ENCODE data around the gene IL19. TPM values are rescaled to one million over a fixed set of nuclear protein-coding genes. Genes with fewer than 3 reads are reported as not detected.

The IL19 gene
- total and polyA plus RNA-seq, 12 donors: not detected

DNA sequence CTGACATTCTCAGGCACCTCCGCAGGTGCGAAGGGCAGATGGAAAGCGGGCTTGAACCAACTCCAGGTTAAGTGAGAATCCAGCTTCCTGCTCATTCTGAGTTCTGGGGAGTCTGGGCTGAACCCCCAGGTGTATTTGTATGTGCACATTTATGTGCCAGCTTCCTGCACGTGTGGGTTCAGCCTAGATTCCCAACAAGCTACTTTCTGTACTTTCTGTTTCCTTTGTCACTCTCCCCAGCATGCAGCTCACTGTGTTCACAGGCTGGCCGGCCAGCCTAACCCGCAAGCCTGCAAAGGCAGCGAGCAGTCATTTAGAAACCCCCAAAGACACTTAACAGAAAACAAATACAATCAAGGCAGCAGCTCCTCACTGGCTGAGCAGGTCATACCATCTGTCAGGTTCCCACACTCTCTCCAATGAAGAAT is 1.3 kb upstream of the IL19 start:
- Histone ChIP-seq H3K4me1 (replicated peaks in 1 of 2) (no peaks in the 10 kb centered on the region), H3K4me3 (no peak overlapping the region), H3K36me3 (replicated peaks in 1 of 2) (no peaks in the 10 kb centered on the region), H3K27me3 (no peaks in the 10 kb centered on the region), H3K27ac (no peak overlapping the region), H3K9me3 (replicated peaks in 1 of 3) (no peaks in the 10 kb centered on the region)
- WGBS, 4 donors: 78 to 89% (median 85%) methylated on average over 7 of the region's 7 CpGs
- no peak for DNase-seq
- no peak for TF ChIP-seq POLR2A (IDR thresholded peaks at IDR 0.05)
- TF ChIP-seq, protein P1, sequence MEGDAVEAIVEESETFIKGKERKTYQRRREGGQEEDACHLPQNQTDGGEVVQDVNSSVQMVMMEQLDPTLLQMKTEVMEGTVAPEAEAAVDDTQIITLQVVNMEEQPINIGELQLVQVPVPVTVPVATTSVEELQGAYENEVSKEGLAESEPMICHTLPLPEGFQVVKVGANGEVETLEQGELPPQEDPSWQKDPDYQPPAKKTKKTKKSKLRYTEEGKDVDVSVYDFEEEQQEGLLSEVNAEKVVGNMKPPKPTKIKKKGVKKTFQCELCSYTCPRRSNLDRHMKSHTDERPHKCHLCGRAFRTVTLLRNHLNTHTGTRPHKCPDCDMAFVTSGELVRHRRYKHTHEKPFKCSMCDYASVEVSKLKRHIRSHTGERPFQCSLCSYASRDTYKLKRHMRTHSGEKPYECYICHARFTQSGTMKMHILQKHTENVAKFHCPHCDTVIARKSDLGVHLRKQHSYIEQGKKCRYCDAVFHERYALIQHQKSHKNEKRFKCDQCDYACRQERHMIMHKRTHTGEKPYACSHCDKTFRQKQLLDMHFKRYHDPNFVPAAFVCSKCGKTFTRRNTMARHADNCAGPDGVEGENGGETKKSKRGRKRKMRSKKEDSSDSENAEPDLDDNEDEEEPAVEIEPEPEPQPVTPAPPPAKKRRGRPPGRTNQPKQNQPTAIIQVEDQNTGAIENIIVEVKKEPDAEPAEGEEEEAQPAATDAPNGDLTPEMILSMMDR (IDR thresholded peaks at IDR 0.05): no peak
- intact Hi-C loops (cut with DNase I): no loop called here

GRCh38 chr1:206771338-206771692 is 742 bp downstream of the IL19 start:
- WGBS, 4 donors: 62 to 73% (median 64%) methylated on average over 4 of the region's 4 CpGs
- peak overlapping the region; percentile 12 to 87 (median 57) for H3K27ac ChIP-seq
- no peaks in the 10 kb centered on the region for H3K27me3 ChIP-seq
- peak overlapping the region in 1 of 4 donors; percentile 24 for H3K4me3 ChIP-seq
- no peak for TF ChIP-seq POLR2A (IDR thresholded peaks at IDR 0.05)
- TF ChIP-seq, protein P1 (IDR thresholded peaks at IDR 0.05): no peak
- DNase-seq: no peak
- H3K9me3 ChIP-seq (replicated peaks in 1 of 3): no peaks in the 10 kb centered on the region
- H3K4me1 ChIP-seq (replicated peaks in 1 of 2): no peaks in the 10 kb centered on the region
- no peaks in the 10 kb centered on the region for H3K36me3 ChIP-seq (replicated peaks in 1 of 2)
- intact Hi-C loops (cut with DNase I): no loop called here

GRCh38 chr1:206772243-206772937 is 1.8 kb downstream of the IL19 start, which contains the start of gene IL10:
IL10 (minus strand) TSS chr1:206772494; CDS start chr1:206772435, 59 bp downstream.
- Histone ChIP-seq H3K9me3 (replicated peaks in 1 of 3) (no peaks in the 10 kb centered on the region), H3K27me3 (no peaks in the 10 kb centered on the region), H3K27ac (peak within 1 kb of the TSS; percentile 12 to 72 (median 57)), H3K36me3 (replicated peaks in 1 of 2) (no peaks in the 10 kb centered on the region), H3K4me3 (peak within 1 kb of the TSS in 1 of 4 donors; percentile 24), H3K4me1 (replicated peaks in 1 of 2) (no peaks in the 10 kb centered on the region)
- intact Hi-C loops (cut with DNase I): no loop called here
- WGBS, 4 donors: 75 to 82% (median 77%) methylated on average over 8 of the region's 8 CpGs
- peak in 6 of 7 donors; percentile 18 to 56 (median 34) for DNase-seq
- TF ChIP-seq POLR2A (IDR thresholded peaks at IDR 0.05): no peak
- TF ChIP-seq, protein P1 (IDR thresholded peaks at IDR 0.05): no peak

GRCh38 chr1:206774093-206774492 is 3.5 kb downstream of the IL19 start:
- no peaks in the 10 kb centered on the region for H3K4me1 ChIP-seq (replicated peaks in 1 of 2)
- H3K27ac ChIP-seq: peak overlapping the region in 1 of 5 donors; percentile 8
- H3K27me3 ChIP-seq: no peaks in the 10 kb centered on the region
- WGBS, 4 donors: 55 to 74% (median 70%) methylated on average over 1 to 3 of the region's 3 CpGs
- TF ChIP-seq, protein P1 (IDR thresholded peaks at IDR 0.05): no peak
- no peak for TF ChIP-seq POLR2A (IDR thresholded peaks at IDR 0.05)
- DNase-seq: no peak
- intact Hi-C loops (cut with DNase I): no loop called here
- no peaks in the 10 kb centered on the region for H3K9me3 ChIP-seq (replicated peaks in 1 of 3)
- no peaks in the 10 kb centered on the region for H3K36me3 ChIP-seq (replicated peaks in 1 of 2)
- H3K4me3 ChIP-seq: no peak overlapping the region
